HG03521 (cell line): ENCODE measurements around the gene NEMP2.
"Not testable (repeated sequence)": the region's sequence is repeated elsewhere in the genome, so short reads cannot be mapped to it uniquely, and the experiment has no call there.

ENCODE experiments used
- ATAC-seq: cut with Tn5 transposase; IDR thresholded peaks from one replicate; pipeline ENCODE4 v1.9.1; 2021; ENCODE audit warnings: mild to moderate bottlenecking, moderate library complexity; ENCODE audit not compliant: unreplicated experiment

NEMP2 gene

DNA sequence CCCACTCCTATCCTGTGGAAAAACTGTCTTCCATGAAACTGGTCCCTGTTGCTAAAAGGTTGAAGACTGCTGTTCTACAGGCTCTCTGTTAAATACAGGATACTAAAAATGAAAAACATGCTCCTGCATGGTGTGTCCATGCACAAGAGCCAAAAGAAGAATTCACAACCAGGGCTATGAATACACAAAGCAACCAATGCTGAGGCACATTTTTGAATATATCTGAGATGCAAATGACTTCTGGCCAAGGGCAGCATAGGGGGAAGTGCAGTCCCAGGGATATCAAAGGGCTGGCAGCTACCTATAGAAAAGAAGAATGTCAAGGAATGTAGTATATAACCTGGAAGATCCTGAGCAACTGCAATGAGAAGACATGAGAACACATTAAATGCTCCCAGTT, 6.6 kb downstream of the NEMP2 start:
- ATAC-seq = no peak

DNA sequence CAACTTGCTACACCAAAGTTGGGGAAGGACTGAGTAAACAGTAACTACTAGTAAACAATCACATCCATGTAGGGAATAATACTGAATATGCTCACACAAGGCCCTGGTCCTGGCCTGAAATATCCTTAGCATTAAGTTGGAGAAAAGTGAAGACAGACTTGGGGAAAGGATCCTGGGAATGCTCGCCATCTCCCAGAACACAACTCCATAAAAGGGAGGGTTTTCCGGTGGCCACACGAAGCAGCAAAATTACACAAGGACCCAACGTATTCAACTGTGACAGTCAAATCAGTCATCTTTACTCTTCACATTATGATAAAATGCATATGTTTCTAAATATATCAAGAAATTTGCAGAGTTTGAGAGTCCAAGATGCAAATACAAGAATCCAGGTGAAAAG, 7.3 kb downstream of the NEMP2 start:
- no peak for ATAC-seq

GRCh38 chr2:190526105-190526750, 8.3 kb downstream of the NEMP2 start:
- no peak for ATAC-seq

GRCh38 chr2:190524928-190525327, 9.6 kb downstream of the NEMP2 start:
- ATAC-seq = no peak

DNA sequence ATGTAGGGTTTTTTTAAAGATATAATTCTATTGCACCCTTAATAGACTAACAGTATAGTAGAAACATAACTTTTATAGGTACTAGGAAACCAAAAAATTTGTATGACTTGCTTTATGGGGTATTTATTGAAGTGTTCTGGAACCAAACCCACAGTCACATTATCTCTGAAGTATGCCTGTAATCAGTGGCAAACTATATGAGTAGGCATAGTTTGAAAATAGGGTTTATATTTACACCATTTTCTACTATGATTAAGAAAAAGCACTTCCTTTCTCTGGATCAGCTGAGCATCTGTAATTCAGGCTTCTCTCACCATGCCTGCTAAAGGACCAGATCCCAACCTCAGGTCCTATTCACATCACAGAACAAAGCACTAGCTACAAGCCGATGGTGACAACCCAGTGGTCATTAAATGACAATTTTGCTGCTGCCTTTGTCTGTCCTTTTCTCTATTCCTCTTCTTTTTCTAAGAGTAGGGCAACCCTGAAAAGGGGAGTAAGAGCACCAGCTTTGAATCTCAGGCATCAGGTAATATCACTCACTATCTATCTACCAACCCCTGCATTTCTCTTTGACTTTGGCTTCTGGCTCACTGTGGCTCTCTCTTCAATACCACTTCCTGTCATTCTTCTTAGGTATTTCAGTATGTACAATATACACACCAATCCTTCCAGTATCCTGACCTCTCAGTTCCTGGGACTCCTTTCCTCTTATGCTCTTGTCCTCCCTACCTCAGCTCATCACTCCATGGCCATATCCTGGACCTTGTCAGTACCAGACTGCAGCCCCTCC, 14.4 kb downstream of the NEMP2 start:
- no peak for ATAC-seq

GRCh38 chr2:190517468-190517867, 17.1 kb downstream of the NEMP2 start:
- no peak for ATAC-seq

- no peak for ATAC-seq
Observed at GRCh38 chr2:190515687-190516086, 18.8 kb downstream of the NEMP2 start.

GRCh38 chr2:190514676-190515075, 19.8 kb downstream of the NEMP2 start:
- no peak for ATAC-seq

GRCh38 chr2:190513877-190514276, 20.6 kb downstream of the NEMP2 start:
- no peak for ATAC-seq

- no peak for ATAC-seq
Observed at GRCh38 chr2:190512539-190513095, 21.9 kb downstream of the NEMP2 start.

- no peak for ATAC-seq
Observed at GRCh38 chr2:190511104-190511503, 23.4 kb downstream of the NEMP2 start.

DNA sequence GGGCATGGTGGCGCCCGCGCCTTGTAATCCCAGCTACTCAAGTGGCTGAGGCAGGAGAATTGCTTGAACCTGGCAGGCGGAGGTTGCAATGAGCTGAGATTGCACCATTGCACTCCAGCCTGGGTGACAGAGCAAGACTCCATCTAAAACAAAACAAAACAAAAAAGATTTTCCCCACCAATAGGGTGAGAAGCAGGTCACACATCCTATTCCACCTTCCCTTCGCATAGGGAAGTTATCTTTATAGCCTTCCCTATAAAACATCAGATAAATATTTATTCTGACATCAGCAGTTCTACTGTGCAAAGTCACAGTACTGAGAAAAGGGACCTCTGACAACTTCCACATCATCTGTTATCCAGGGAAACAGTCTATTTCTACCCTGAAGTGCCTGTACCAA, 24.6 kb downstream of the NEMP2 start:
- not testable (repeated sequence) for ATAC-seq

DNA sequence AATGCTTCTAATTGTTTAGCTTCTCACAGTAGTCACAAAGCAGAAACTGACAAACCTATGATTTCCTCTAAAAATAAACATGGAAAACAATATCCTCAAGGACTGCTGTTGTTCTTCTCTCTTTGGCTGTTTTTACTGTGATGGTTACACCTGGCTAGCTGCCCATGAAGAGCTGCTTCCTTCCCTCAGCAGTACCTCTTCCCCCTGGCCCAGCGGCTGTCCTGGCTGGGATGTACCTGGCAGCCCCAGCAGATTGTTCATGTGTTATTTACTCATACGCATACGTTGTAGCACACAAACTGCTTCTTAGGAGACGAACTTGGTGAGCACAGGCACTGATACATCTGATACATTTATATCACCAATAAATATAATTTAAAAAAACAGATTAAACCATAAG, 27.4 kb downstream of the NEMP2 start:
- ATAC-seq = no peak

DNA sequence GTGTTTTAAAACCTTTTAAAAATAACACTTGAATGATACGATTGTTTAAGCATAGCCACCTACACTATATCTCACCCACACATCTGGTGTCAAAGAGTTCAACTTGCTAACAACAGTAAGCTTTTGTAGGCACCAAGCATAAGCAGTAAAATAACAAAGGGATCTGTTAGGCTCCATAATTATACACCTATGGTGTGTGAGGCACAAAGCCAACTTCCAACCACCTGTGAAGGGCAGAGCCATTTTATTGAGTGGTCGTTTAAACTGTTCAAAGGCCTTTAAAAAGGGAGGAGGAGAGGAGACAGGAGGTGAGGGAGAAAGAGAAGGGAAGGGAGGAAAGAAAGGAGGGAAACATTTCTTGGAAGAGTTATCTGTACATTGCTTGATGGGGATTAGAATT, 27.9 kb downstream of the NEMP2 start:
- ATAC-seq = no peak

GRCh38 chr2:190505696-190506095, 28.8 kb downstream of the NEMP2 start:
- no peak for ATAC-seq

GRCh38 chr2:190504912-190505311, 29.6 kb downstream of the NEMP2 start:
- ATAC-seq = no peak

- no peak for ATAC-seq
Observed at GRCh38 chr2:190503088-190503487, 31.4 kb downstream of the NEMP2 start.

GRCh38 chr2:190501702-190502407, 32.7 kb downstream of the NEMP2 start:
- no peak for ATAC-seq

GRCh38 chr2:190501231-190501630, 33.3 kb downstream of the NEMP2 start:
- ATAC-seq = no peak

GRCh38 chr2:190500054-190500502, 34.4 kb downstream of the NEMP2 start:
- no peak for ATAC-seq

- no peak for ATAC-seq
Observed at GRCh38 chr2:190499273-190499672, 35.2 kb downstream of the NEMP2 start.

- no peak for ATAC-seq
Observed at GRCh38 chr2:190497428-190497827, 37.1 kb downstream of the NEMP2 start.
